ENCODE results near the gene MCF2L. TPM values are rescaled to one million over a fixed set of nuclear protein-coding genes. Genes with fewer than 3 reads are reported as not detected.

The MCF2L gene
- polyA plus RNA-seq, 1 donor from 2014 or later = 88.0 TPM

DNA sequence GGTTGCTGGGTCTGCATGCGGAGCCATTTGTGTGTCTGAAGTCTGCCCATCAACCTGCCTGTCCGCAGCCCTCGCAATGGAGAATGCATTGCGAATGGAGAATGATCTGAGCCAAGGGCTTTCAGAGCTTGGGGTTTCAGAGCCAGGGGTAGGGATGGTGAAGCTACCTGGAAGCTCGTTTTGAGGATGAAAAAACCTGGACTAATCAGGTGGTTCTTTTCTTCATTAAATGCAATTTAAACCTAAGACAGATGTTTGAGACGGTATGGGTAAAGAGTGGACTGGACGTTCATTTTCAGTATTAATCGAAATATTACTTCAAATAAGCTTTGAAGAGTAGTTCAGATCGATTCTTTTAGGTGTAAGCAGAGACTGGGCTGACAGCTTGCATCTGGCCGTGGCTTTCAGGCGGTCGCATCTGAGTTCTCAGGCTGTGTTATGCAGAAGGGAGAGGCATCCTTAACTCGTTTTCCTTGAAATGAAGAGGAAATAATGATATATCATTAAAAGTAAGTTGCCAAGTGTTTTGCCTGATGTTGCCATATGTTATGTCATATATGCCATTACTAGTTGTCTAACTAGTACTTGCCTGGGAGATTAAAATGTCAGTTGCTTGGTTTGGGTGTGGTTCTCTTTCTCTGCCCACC is 801 bp downstream of the MCF2L start:
- no peaks in the 10 kb centered on the region for H3K9me3 ChIP-seq (ENCODE audit: low read length)
- H4K20me1 ChIP-seq (ENCODE audit: insufficient read depth) = no peaks in the 10 kb centered on the region
- peak overlapping the region; percentile 65 for H3K4me2 ChIP-seq (ENCODE audit: low read length)
- H3K27ac ChIP-seq (ENCODE audit: low read length) = peak overlapping the region; percentile 88
- no peaks in the 10 kb centered on the region for H3K9me2 ChIP-seq (ENCODE audit: insufficient read depth, low read length)
- H3K27me3 ChIP-seq (ENCODE audit: insufficient read depth, low read depth, low read length) = no peaks in the 10 kb centered on the region
- peak overlapping the region; percentile 87 for H3K9ac ChIP-seq (ENCODE audit: low read length)
- H3F3A ChIP-seq (ENCODE audit: insufficient read depth, low read length, poor library complexity, severe bottlenecking) = no peaks in the 10 kb centered on the region
- TF ChIP-seq RAD21 (conservative IDR thresholded peaks at IDR 0.05) (no peak), EZH2 (IDR thresholded peaks at IDR 0.05; ENCODE audit: borderline replicate concordance, insufficient read depth, low read length, poor library complexity, severe bottlenecking) (no peak), CTCF (IDR thresholded peaks at IDR 0.05; ENCODE audit: poor library complexity, severe bottlenecking) (no peak), POLR2AphosphoS5 (IDR thresholded peaks at IDR 0.05) (no peak), MXI1 (conservative IDR thresholded peaks at IDR 0.05; ENCODE audit: poor library complexity, severe bottlenecking) (no peak), TAF1 (IDR thresholded peaks at IDR 0.05; ENCODE audit: low read depth) (no peak)
- TF ChIP-seq, protein P1, sequence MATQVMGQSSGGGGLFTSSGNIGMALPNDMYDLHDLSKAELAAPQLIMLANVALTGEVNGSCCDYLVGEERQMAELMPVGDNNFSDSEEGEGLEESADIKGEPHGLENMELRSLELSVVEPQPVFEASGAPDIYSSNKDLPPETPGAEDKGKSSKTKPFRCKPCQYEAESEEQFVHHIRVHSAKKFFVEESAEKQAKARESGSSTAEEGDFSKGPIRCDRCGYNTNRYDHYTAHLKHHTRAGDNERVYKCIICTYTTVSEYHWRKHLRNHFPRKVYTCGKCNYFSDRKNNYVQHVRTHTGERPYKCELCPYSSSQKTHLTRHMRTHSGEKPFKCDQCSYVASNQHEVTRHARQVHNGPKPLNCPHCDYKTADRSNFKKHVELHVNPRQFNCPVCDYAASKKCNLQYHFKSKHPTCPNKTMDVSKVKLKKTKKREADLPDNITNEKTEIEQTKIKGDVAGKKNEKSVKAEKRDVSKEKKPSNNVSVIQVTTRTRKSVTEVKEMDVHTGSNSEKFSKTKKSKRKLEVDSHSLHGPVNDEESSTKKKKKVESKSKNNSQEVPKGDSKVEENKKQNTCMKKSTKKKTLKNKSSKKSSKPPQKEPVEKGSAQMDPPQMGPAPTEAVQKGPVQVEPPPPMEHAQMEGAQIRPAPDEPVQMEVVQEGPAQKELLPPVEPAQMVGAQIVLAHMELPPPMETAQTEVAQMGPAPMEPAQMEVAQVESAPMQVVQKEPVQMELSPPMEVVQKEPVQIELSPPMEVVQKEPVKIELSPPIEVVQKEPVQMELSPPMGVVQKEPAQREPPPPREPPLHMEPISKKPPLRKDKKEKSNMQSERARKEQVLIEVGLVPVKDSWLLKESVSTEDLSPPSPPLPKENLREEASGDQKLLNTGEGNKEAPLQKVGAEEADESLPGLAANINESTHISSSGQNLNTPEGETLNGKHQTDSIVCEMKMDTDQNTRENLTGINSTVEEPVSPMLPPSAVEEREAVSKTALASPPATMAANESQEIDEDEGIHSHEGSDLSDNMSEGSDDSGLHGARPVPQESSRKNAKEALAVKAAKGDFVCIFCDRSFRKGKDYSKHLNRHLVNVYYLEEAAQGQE (IDR thresholded peaks at IDR 0.05; ENCODE audit: borderline replicate concordance) = no peak
- peaks cover 33% of the 10 kb centered on the region for H3K79me2 ChIP-seq (replicated peaks; ENCODE audit: insufficient read depth, low read length)
- peak overlapping the region; percentile 72 for H3K4me3 ChIP-seq (ENCODE audit: low read length)
- H3K36me3 ChIP-seq (ENCODE audit: insufficient read depth, low read length) = no peaks in the 10 kb centered on the region
- peak overlapping the region; percentile 91 for H2AFZ ChIP-seq (ENCODE audit: low read depth, low read length)

DNA sequence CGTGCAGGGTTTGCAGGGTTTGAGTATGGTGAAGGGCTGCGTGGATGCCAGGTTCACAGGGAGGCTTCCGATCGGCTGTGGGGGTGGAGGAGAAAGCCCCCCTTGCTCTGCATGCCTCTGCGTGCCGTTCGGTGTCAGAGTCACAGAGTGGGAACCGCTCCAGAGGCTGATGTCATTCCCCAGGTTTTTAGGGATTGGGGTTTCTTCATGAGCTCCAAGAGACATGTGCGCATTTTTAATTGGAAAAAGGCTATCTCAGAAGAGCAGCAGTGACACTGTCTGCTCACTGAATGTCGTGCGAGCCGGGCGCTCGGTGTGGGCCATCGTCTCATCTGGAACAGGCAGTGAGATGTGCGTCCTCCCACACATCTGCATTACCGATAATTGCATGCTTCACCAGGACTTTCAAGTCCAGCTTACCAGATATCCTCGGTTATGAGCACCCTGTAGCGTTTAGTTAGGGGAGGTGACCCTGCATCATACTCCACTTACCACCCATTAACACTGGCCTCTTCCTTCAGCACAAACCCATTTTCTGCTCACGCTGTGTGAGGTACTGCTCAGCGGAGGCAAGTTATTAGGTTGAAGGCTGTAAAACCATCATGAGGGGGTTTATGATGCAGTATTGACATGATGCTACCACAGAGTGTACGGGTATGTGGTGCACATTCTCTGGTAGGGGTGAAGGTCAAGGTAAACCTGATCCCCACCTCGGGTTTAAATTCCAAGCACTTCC is 1.7 kb downstream of the MCF2L start:
- Histone ChIP-seq H3K27ac (ENCODE audit: low read length) (peak overlapping the region; percentile 88), H3K79me2 (replicated peaks; ENCODE audit: insufficient read depth, low read length) (peaks cover 33% of the 10 kb centered on the region), H3K36me3 (ENCODE audit: insufficient read depth, low read length) (no peaks in the 10 kb centered on the region), H3K9me3 (ENCODE audit: low read length) (peaks cover 3% of the 10 kb centered on the region), H3K27me3 (ENCODE audit: insufficient read depth, low read depth, low read length) (no peaks in the 10 kb centered on the region), H2AFZ (ENCODE audit: low read depth, low read length) (no peak overlapping the region), H3K9ac (ENCODE audit: low read length) (peak overlapping the region; percentile 87), H3K4me3 (ENCODE audit: low read length) (peak overlapping the region; percentile 72), H3F3A (ENCODE audit: insufficient read depth, low read length, poor library complexity, severe bottlenecking) (no peaks in the 10 kb centered on the region), H4K20me1 (ENCODE audit: insufficient read depth) (no peaks in the 10 kb centered on the region), H3K4me2 (ENCODE audit: low read length) (peak overlapping the region; percentile 65), H3K9me2 (ENCODE audit: insufficient read depth, low read length) (no peaks in the 10 kb centered on the region)
- TF ChIP-seq SMC3 (conservative IDR thresholded peaks at IDR 0.05; ENCODE audit: poor library complexity) (no peak), MXI1 (conservative IDR thresholded peaks at IDR 0.05; ENCODE audit: poor library complexity, severe bottlenecking) (no peak), EZH2 (IDR thresholded peaks at IDR 0.05; ENCODE audit: borderline replicate concordance, insufficient read depth, low read length, poor library complexity, severe bottlenecking) (no peak), RAD21 (conservative IDR thresholded peaks at IDR 0.05) (no peak), TAF1 (IDR thresholded peaks at IDR 0.05; ENCODE audit: low read depth) (no peak), CTCF (IDR thresholded peaks at IDR 0.05; ENCODE audit: poor library complexity, severe bottlenecking) (no peak), POLR2AphosphoS5 (IDR thresholded peaks at IDR 0.05) (no peak), EP300 (conservative IDR thresholded peaks at IDR 0.05; ENCODE audit: poor library complexity, severe bottlenecking) (no peak)
- TF ChIP-seq, protein P1 (IDR thresholded peaks at IDR 0.05; ENCODE audit: borderline replicate concordance) = no peak

Measured in neural cell (in vitro differentiated cells).